Mesendoderm (in vitro differentiated cells): ENCODE measurements around the gene CAMTA1.

Experiments
- DNase-seq: peaks from one replicate; pipeline ENCODE4 v3.0.0; 2013
- H2AK5ac ChIP-seq: 2 replicates; pipeline ENCODE4 v1.6.1; 2013; ENCODE audit warnings: low read length, inconsistent platforms
- H2BK120ac ChIP-seq: 2 replicates; pipeline ENCODE4 v1.6.1; 2013; ENCODE audit warnings: low read depth, mild to moderate bottlenecking, low read length, moderate library complexity, mixed read lengths
- H2BK15ac ChIP-seq: replicated peaks from 2 replicates; pipeline ENCODE4 v1.6.1; 2013; ENCODE audit warnings: low read depth, mild to moderate bottlenecking, moderate library complexity
- H2BK5ac ChIP-seq: 2 replicates; pipeline ENCODE4 v1.6.1; 2013; ENCODE audit warnings: low read length, inconsistent platforms
- H3K18ac ChIP-seq: 2 replicates; pipeline ENCODE4 v1.6.1; 2013; ENCODE audit warnings: mild to moderate bottlenecking, low read length, mixed read lengths
- H3K23ac ChIP-seq: one replicate; pipeline ENCODE4 v1.6.1; 2013; ENCODE audit warnings: low read length
- H3K27ac ChIP-seq: 2 replicates; pipeline ENCODE4 v1.5.1; 2013; ENCODE audit warnings: low read depth, mild to moderate bottlenecking, inconsistent platforms, low read length, moderate library complexity
- H3K27me3 ChIP-seq: 2 replicates; pipeline ENCODE4 v1.6.1; 2013; ENCODE audit warnings: low read length, control low read depth, mild to moderate bottlenecking, inconsistent platforms; ENCODE audit not compliant: insufficient read depth, poor library complexity
- H3K36me3 ChIP-seq: 2 replicates; pipeline ENCODE4 v1.6.1; 2013; ENCODE audit warnings: low read length, inconsistent platforms; ENCODE audit not compliant: control insufficient read depth, insufficient read depth
- H3K4ac ChIP-seq: one replicate; pipeline ENCODE4 v1.6.1; 2013; ENCODE audit warnings: low read depth, mild to moderate bottlenecking, low read length, moderate library complexity
- H3K4me1 ChIP-seq: 2 replicates; pipeline ENCODE4 v1.6.1; 2013; ENCODE audit warnings: low read depth, low read length, inconsistent platforms; ENCODE audit not compliant: control insufficient read depth
- H3K4me2 ChIP-seq: 2 replicates; pipeline ENCODE4 v1.6.1; 2013; ENCODE audit warnings: low read length
- H3K4me3 ChIP-seq: 2 replicates; pipeline ENCODE4 v1.5.1; 2013; ENCODE audit warnings: mild to moderate bottlenecking, low read length
- H3K56ac ChIP-seq: one replicate; pipeline ENCODE4 v1.6.1; 2013; ENCODE audit warnings: low read length
- H3K79me1 ChIP-seq: 2 replicates; pipeline ENCODE4 v1.6.1; 2013; ENCODE audit warnings: low read length, inconsistent platforms
- H3K79me2 ChIP-seq: 2 replicates; pipeline ENCODE4 v1.6.1; 2013; ENCODE audit warnings: mild to moderate bottlenecking, low read length; ENCODE audit not compliant: control insufficient read depth, insufficient read depth
- H3K9ac ChIP-seq: 2 replicates; pipeline ENCODE4 v1.6.1; 2013; ENCODE audit warnings: low read length, inconsistent platforms
- H4K5ac ChIP-seq: one replicate; pipeline ENCODE4 v1.6.1; 2013; ENCODE audit warnings: low read length
- H4K8ac ChIP-seq: one replicate; pipeline ENCODE4 v1.6.1; 2013; ENCODE audit warnings: low read depth, mild to moderate bottlenecking, control low read depth, low read length, moderate library complexity
- WGBS: extraction: QIAGEN DNeasy Blood & Tissue Kit; methylation state at CpG from one replicate; pipeline ENCODE4 v1.1.7; 2013; ENCODE audit warnings: low lambda C conversion rate, missing lambda C conversion rate; ENCODE audit not compliant: insufficient coverage; ENCODE audit errors: extremely low coverage; 5-methylcytosine and 5-hydroxymethylcytosine counted together

The CAMTA1 gene

DNA sequence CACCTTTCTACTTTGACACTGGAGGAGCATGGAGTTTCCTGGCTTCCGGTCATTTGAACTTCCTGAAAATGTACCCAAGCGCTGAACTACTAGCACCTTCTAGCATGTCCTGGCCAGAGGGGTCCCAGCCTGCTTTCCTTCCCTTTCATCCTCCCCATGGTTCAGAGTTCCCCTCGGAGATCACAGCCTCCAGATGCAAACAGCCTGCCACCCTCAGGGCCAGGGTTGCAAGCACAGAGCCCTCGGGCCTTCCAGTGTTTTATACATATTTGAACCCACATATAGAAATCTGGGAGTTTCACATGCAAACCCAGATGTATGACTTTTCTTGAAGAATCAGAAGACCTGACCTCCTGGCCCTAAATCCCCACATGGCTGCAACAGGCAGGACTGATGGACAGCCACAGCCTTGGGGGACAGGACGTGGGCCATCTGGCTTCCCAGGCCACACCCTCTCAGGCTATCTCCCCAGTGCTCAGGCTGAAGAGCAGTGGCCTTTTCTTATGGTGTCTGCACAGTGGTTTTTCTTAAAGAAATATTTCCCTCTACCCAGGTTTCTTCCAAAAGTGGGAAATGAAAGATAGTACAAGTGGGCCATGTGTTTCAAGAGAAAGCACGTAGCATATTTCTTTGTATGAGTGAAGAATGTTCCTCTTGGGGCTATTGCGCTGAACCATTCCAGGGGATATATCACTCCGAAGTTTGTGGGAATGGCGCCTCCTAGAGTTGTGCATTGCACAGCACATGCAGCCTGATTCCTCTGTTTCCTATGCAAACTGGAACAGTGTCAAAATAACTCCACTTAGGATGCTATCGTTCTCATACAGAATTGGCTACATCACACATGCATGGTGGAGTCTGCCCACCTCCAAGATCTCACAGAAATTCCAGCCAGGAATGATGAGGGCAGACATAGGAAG lies 753.9 kb downstream of the CAMTA1 start:
- Histone ChIP-seq H2BK120ac (no peak overlapping the region), H3K79me2 (no peaks in the 10 kb centered on the region), H3K4me2 (no peak overlapping the region), H3K4ac (no peak overlapping the region), H4K8ac (no peak overlapping the region), H3K9ac (no peak overlapping the region), H2AK5ac (no peak overlapping the region), H3K27me3 (no peaks in the 10 kb centered on the region), H4K5ac (no peak overlapping the region), H3K18ac (no peak overlapping the region), H3K23ac (no peak overlapping the region), H3K27ac (no peak overlapping the region), H2BK5ac (no peak overlapping the region), H3K56ac (no peak overlapping the region), H3K4me3 (no peak overlapping the region), H3K79me1 (no peaks in the 10 kb centered on the region), H2BK15ac (no peak overlapping the region), H3K36me3 (no peaks in the 10 kb centered on the region), H3K4me1 (peaks cover 8% of the 10 kb centered on the region)
- peak; percentile 31 for DNase-seq
- no CpG with 5 or more reads among the region's 10 CpGs for WGBS

DNA sequence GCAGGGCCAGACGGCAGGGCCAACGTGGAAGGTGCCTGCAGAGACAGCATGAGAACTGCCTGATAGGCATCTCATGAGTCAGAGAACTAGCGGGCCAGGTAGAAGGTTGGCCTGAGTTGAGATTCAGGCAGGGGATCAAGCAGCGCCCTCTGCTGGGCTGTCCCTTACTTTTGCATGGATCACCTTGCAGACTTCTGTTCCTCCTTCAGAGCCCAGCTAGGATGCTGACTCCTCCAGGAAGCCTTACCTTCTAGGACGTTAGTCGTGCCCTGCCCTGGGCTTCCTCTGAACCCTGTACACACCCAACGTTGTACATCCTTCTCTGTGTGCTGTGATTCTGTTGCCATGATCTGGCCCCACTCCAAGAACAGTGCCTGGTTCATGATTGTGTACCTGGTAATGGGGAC lies 754.5 kb downstream of the CAMTA1 start:
- DNase-seq: peak; percentile 95
- Histone ChIP-seq H2BK15ac (no peak overlapping the region), H3K27ac (no peak overlapping the region), H3K56ac (no peak overlapping the region), H4K8ac (no peak overlapping the region), H3K4ac (no peak overlapping the region), H3K4me2 (no peak overlapping the region), H3K79me2 (no peaks in the 10 kb centered on the region), H3K18ac (no peak overlapping the region), H3K23ac (no peak overlapping the region), H4K5ac (no peak overlapping the region), H3K36me3 (no peaks in the 10 kb centered on the region), H3K9ac (no peak overlapping the region), H3K27me3 (no peaks in the 10 kb centered on the region), H2BK120ac (no peak overlapping the region), H2BK5ac (no peak overlapping the region), H2AK5ac (no peak overlapping the region), H3K4me1 (peaks cover 8% of the 10 kb centered on the region), H3K4me3 (no peak overlapping the region), H3K79me1 (no peaks in the 10 kb centered on the region)
- WGBS: no CpG with 5 or more reads among the region's 7 CpGs

DNA sequence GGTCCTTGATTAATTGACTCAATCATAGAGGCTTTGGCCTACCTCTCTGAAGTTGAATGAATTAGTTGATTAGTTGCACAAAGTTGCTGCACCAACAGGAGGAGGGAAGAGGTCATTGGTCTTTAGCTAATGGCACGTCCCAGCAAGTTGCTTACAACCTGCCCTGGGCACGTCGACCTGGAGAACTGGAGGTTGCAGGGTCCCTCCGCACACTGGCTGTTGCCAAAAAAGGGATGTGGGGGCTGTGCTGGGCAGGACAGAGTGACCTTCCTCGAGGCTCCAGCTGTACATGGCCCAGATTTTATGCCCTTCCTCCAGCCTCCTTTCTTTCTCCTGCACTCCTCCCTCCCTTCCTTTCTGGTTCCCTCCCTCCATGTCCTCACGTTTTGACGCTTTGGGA lies 755.6 kb downstream of the CAMTA1 start:
- Histone ChIP-seq H2BK15ac (no peak overlapping the region), H4K5ac (no peak overlapping the region), H3K4me2 (no peak overlapping the region), H3K23ac (no peak overlapping the region), H2AK5ac (no peak overlapping the region), H3K9ac (no peak overlapping the region), H4K8ac (no peak overlapping the region), H3K56ac (peak overlapping the region; percentile 15), H3K27me3 (no peaks in the 10 kb centered on the region), H3K4me1 (peaks cover 8% of the 10 kb centered on the region), H3K36me3 (no peaks in the 10 kb centered on the region), H3K79me1 (no peaks in the 10 kb centered on the region), H2BK120ac (no peak overlapping the region), H3K79me2 (no peaks in the 10 kb centered on the region), H2BK5ac (no peak overlapping the region), H3K4me3 (no peak overlapping the region), H3K4ac (no peak overlapping the region), H3K27ac (no peak overlapping the region), H3K18ac (no peak overlapping the region)
- DNase-seq: no peak
- no CpG with 5 or more reads among the region's 7 CpGs for WGBS

DNA sequence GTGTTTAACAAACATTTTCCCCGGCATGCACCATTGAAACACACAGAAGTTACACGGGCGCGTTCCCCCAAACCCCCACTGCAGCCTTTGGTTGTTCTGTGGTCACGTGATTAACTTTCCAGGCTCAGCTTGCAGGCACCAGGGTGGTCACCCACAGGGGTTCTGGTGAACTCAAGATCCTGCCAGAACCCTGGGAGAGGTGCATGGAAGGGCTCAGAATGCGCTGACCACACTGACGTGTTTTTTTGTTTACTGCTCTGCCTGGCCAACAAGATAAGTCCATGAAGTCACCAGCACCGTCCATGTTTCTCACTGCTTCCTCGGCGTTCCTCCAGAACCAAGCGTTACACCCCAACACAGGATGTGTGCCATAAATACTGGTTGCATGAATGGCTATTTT lies 756.4 kb downstream of the CAMTA1 start:
- Histone ChIP-seq H3K4me2 (no peak overlapping the region), H2BK120ac (no peak overlapping the region), H4K8ac (no peak overlapping the region), H2AK5ac (no peak overlapping the region), H3K27ac (no peak overlapping the region), H3K79me2 (no peaks in the 10 kb centered on the region), H3K23ac (no peak overlapping the region), H3K4me1 (peaks cover 3% of the 10 kb centered on the region), H3K36me3 (no peaks in the 10 kb centered on the region), H3K27me3 (no peaks in the 10 kb centered on the region), H3K56ac (no peak overlapping the region), H3K79me1 (no peaks in the 10 kb centered on the region), H2BK5ac (no peak overlapping the region), H4K5ac (no peak overlapping the region), H3K18ac (no peak overlapping the region), H2BK15ac (no peak overlapping the region), H3K4ac (no peak overlapping the region), H3K9ac (no peak overlapping the region), H3K4me3 (no peak overlapping the region)
- no peak for DNase-seq
- no CpG with 5 or more reads among the region's 11 CpGs for WGBS

DNA sequence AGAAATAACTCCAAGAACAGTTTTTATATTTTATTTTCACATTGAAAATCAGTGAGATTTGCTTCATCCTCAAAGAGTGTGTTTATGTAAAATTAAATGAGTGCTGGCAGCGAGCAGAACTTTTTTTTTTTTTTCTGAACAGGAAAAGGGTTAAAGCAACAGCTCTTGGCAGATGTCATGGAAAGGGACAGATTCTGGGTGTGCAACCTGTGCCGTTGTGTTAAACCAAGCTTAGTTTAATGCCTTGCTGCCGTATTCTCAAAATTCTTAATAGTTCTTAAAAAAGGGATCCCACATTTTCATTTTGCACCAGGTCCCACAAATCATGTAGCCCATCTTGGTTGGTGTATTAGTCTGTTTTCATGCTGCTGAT lies 758.5 kb downstream of the CAMTA1 start:
- DNase-seq: no peak
- H3K27ac ChIP-seq: no peak overlapping the region
- no peaks in the 10 kb centered on the region for H3K36me3 ChIP-seq
- no peak overlapping the region for H3K4ac ChIP-seq
- no peak overlapping the region for H2BK5ac ChIP-seq
- no peak overlapping the region for H2AK5ac ChIP-seq
- H2BK120ac ChIP-seq: no peak overlapping the region
- H3K79me2 ChIP-seq: no peaks in the 10 kb centered on the region
- no CpG with 5 or more reads among the region's 3 CpGs for WGBS
- H3K23ac ChIP-seq: no peak overlapping the region
- H3K56ac ChIP-seq: no peak overlapping the region
- H4K8ac ChIP-seq: no peak overlapping the region
- no peak overlapping the region for H4K5ac ChIP-seq
- no peak overlapping the region for H3K4me3 ChIP-seq
- no peaks in the 10 kb centered on the region for H3K27me3 ChIP-seq
- no peaks in the 10 kb centered on the region for H3K4me1 ChIP-seq
- H2BK15ac ChIP-seq: no peak overlapping the region
- H3K79me1 ChIP-seq: no peaks in the 10 kb centered on the region
- no peak overlapping the region for H3K4me2 ChIP-seq
- no peak overlapping the region for H3K18ac ChIP-seq
- H3K9ac ChIP-seq: no peak overlapping the region
